ENCODE data around the gene OPHN1. TPM values are rescaled to one million over a fixed set of nuclear protein-coding genes. Genes with fewer than 3 reads are reported as not detected.

The OPHN1 gene
- total RNA-seq, 1 experiment from 2014 or later: 4.0 TPM

- Mint-ChIP-seq H3K27me3 (ENCODE audit: insufficient read depth, unreplicated experiment) (no peaks in the 10 kb centered on the region), H3K4me3 (ENCODE audit: unreplicated experiment) (no peak overlapping the region), H3K27ac (ENCODE audit: low read depth, unreplicated experiment) (no peak overlapping the region), H3K4me1 (ENCODE audit: insufficient read depth, unreplicated experiment) (no peaks in the 10 kb centered on the region), H3K36me3 (ENCODE audit: insufficient read depth, unreplicated experiment) (no peaks in the 10 kb centered on the region), H3K9me3 (ENCODE audit: unreplicated experiment) (no peaks in the 10 kb centered on the region)
- POLR2A ChIA-PET: no interaction called here
- intact Hi-C loops (cut with micrococcal nuclease): no loop called here
- DNase-seq (ENCODE audit: unreplicated experiment): peak; percentile 16
- no TSS peak for BruUV-seq (replicated peaks)
- TF ChIP-seq CTCF (IDR thresholded peaks at IDR 0.05; ENCODE audit: unreplicated experiment): peak; percentile 18
- CTCF ChIA-PET: no interaction called here
Measured at GRCh38 chrX:68018248-68019203, 414.8 kb downstream of the OPHN1 start.

DNA sequence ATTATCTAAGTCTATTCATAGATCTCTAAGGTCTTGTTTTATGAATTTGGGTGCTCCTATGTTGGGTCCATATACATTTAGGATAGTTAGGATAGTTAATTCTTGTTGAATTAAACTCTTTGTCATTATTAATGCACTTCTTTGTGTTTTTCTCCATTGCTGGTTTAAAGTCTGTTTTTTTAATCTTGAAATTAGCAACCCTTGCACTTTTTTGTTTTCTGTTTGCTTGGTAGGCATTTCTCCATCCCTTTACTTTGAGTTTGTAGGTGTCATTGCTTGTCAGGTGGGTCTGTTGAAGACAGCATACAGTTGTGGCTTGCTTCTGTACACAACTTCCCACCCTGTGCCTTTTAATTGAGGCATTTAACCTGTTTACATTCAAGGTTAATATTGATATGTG, 434.8 kb downstream of the OPHN1 start:
- Mint-ChIP-seq H3K36me3 (ENCODE audit: insufficient read depth, unreplicated experiment) (no peaks in the 10 kb centered on the region), H3K27me3 (ENCODE audit: insufficient read depth, unreplicated experiment) (no peaks in the 10 kb centered on the region), H3K9me3 (ENCODE audit: unreplicated experiment) (peaks cover 22% of the 10 kb centered on the region), H3K4me1 (ENCODE audit: insufficient read depth, unreplicated experiment) (no peaks in the 10 kb centered on the region), H3K4me3 (ENCODE audit: unreplicated experiment) (no peak overlapping the region), H3K27ac (ENCODE audit: low read depth, unreplicated experiment) (no peak overlapping the region)
- no TSS peak for BruUV-seq (replicated peaks)
- no peak for DNase-seq (ENCODE audit: unreplicated experiment)
- POLR2A ChIA-PET: no interaction called here
- no peak for TF ChIP-seq CTCF (IDR thresholded peaks at IDR 0.05; ENCODE audit: unreplicated experiment)
- CTCF ChIA-PET: no interaction called here
- intact Hi-C loops (cut with micrococcal nuclease): no loop called here

Other genes starting within 250 kb of the OPHN1 start
- gene YIPF6, start 65.6 kb upstream of the OPHN1 start, total RNA-seq (2022): 44.6 and 55.4 TPM in 2 replicates
- 0.37 and 1.0 TPM in 2 replicates for gene STARD8, start 214.2 kb upstream of the OPHN1 start, total RNA-seq (2022)